HCT116 (cell line): ENCODE data around the gene MGAT4A. TPM values are rescaled to one million over a fixed set of nuclear protein-coding genes. Genes with fewer than 3 reads are reported as not detected.

Experiments
- ATAC-seq: fragments of 200-7000 bp; cut with Tn5 transposase; 2 replicates; pipeline ENCODE4 v1.9.1; 2020; ENCODE audit warnings: mild to moderate bottlenecking, moderate library complexity
- BruUV-seq: library from RNA; stranded (reverse); fragments of 400-500 nt; replicated peaks from 2 replicates; lab custom pipeline; 2021; lab: Mats Ljungman, UMichigan
- CTCF ChIA-PET: fragments of 300-600 bp; sonication (Branson Sonifier 250); formaldehyde crosslinking; loops from one replicate; lab custom pipeline; 2021; ENCODE audit warnings: antibody characterized with exemption; lab: Charles Lee
- POLR2A ChIA-PET: fragments of 300-600, 350-600 bp; sonication (Branson Sonifier 250); formaldehyde crosslinking; loops from one replicate; lab custom pipeline; 2021; ENCODE audit warnings: antibody characterized with exemption; lab: Charles Lee
- RAD21 ChIA-PET, 2 experiments: fragments of 300-600 bp; sonication (Branson Sonifier 250); formaldehyde crosslinking; loops; one replicate each; lab custom pipeline; 2023; ENCODE audit warnings: low total read pairs in 2 of 2; ENCODE audit not compliant: uncharacterized antibody in 2 of 2, unreplicated experiment in 2 of 2, low non-redundant PET in 1 of 2; lab: Charles Lee
- DNase-seq: peaks from one replicate; pipeline ENCODE4 v3.0.0-alpha.2; 2010; ENCODE audit warnings: low read depth, low spot score
- H2AFZ ChIP-seq: fragments of 200-600 bp; shearing (Covaris generic), sonication (generic); 2 replicates; pipeline ENCODE4 v1.6.1; 2017; ENCODE audit warnings: low read depth, mixed run types, mixed read lengths, antibody characterized with exemption, low read length; ENCODE audit not compliant: poor library complexity, severe bottlenecking
- H3K27ac ChIP-seq: 2 replicates; pipeline ENCODE4 v1.5.1; 2012; ENCODE audit warnings: low read depth, low read length
- H3K27me3 ChIP-seq: fragments of 200-600 bp; sonication (generic); 2 replicates; pipeline ENCODE4 v1.6.1; 2016; ENCODE audit warnings: mixed run types, low read length, mixed read lengths; ENCODE audit not compliant: insufficient read depth
- H3K36me3 ChIP-seq, 2 experiments: fragments of 200-500 bp in 1 of 2; fragments of 200-600 bp in 1 of 2; sonication (Bioruptor generic) in 1 of 2; sonication (generic) in 1 of 2; 2 replicates each; pipeline versions ENCODE4 v1.5.1 to v1.6.1; 2014 to 2016; ENCODE audit warnings: low read length in 2 of 2, inconsistent platforms in 1 of 2, mixed read lengths in 1 of 2, mixed run types in 1 of 2; ENCODE audit not compliant: insufficient read depth in 2 of 2, control insufficient read depth in 1 of 2
- H3K4me1 ChIP-seq, 2 experiments: fragments of 200-600 bp in 1 of 2; sonication (generic) in 1 of 2; 2 replicates each; pipeline versions ENCODE4 v1.5.1 to v1.6.1; 2012 to 2017; ENCODE audit warnings: low read length in 2 of 2, inconsistent platforms in 1 of 2, mild to moderate bottlenecking in 1 of 2, mixed read lengths in 1 of 2, mixed run types in 1 of 2, moderate library complexity in 1 of 2; ENCODE audit not compliant: insufficient read depth in 2 of 2, control insufficient read depth in 1 of 2
- H3K4me2 ChIP-seq: fragments of 200-600 bp; sonication (generic); 2 replicates; pipeline ENCODE4 v1.6.1; 2017; ENCODE audit warnings: mixed run types, low read length, mixed read lengths
- H3K4me3 ChIP-seq, 2 experiments: fragments of 200-600 bp in 1 of 2; sonication (generic) in 1 of 2; replicated peaks in 1 of 2; 2 replicates each; pipeline ENCODE4 v1.5.1; 2011 to 2016; ENCODE audit warnings: low read length in 2 of 2, control low read depth in 1 of 2, low read depth in 1 of 2, mild to moderate bottlenecking in 1 of 2, mixed read lengths in 1 of 2, mixed run types in 1 of 2
- H3K79me2 ChIP-seq: fragments of 200-600 bp; sonication (generic); 2 replicates; pipeline ENCODE4 v1.6.1; 2017; ENCODE audit warnings: mild to moderate bottlenecking, mixed run types, low read length, moderate library complexity, mixed read lengths; ENCODE audit not compliant: insufficient read depth
- H3K9ac ChIP-seq: fragments of 200-600 bp; sonication (generic); 2 replicates; pipeline ENCODE4 v1.6.1; 2016; ENCODE audit warnings: low read length, mixed read lengths
- H3K9me2 ChIP-seq: fragments of 200-600 bp; sonication (generic), shearing (Covaris generic); 2 replicates; pipeline ENCODE4 v1.6.1; 2017; ENCODE audit warnings: mixed run types, mild to moderate bottlenecking, moderate library complexity; ENCODE audit not compliant: insufficient read depth
- H3K9me3 ChIP-seq, 2 experiments: fragments of 200-500 bp in 1 of 2; fragments of 200-600 bp in 1 of 2; sonication (Bioruptor generic) in 1 of 2; sonication (generic) in 1 of 2; 2 replicates each; pipeline ENCODE4 v1.6.1; 2014 to 2017; ENCODE audit warnings: low read length in 2 of 2, mixed read lengths in 2 of 2, inconsistent platforms in 1 of 2, low read depth in 1 of 2, mild to moderate bottlenecking in 1 of 2, mixed run types in 1 of 2, moderate library complexity in 1 of 2; ENCODE audit not compliant: control insufficient read depth in 1 of 2, insufficient read depth in 1 of 2
- H4K20me1 ChIP-seq: fragments of 200-600 bp; sonication (generic), shearing (Covaris generic); 2 replicates; pipeline ENCODE4 v1.6.1; 2017; ENCODE audit warnings: mixed run types, mild to moderate bottlenecking, moderate library complexity; ENCODE audit not compliant: insufficient read depth
- ATF3 ChIP-seq: IDR thresholded peaks from 2 replicates; pipeline ENCODE4 v1.6.1; 2012
- CBX3 ChIP-seq: IDR thresholded peaks from 2 replicates; pipeline ENCODE4 v1.6.1; 2012; ENCODE audit warnings: low read depth
- CEBPB ChIP-seq: IDR thresholded peaks from 2 replicates; pipeline ENCODE4 v1.6.1; 2012; ENCODE audit warnings: low read depth
- CTCF ChIP-seq, 3 experiments: fragments of 200-600 bp in 1 of 3; sonication (generic) in 1 of 3; IDR thresholded peaks in 2 of 3; conservative IDR thresholded peaks in 1 of 3; 2 replicates each; pipeline ENCODE4 v1.5.1; 2012 to 2017; ENCODE audit warnings: low read depth in 2 of 3, low read length in 2 of 3, antibody characterized with exemption in 1 of 3, borderline replicate concordance in 1 of 3, control low read depth in 1 of 3, mild to moderate bottlenecking in 1 of 3, mixed read lengths in 1 of 3, mixed run types in 1 of 3, moderate library complexity in 1 of 3; ENCODE audit not compliant: insufficient read depth in 1 of 3
- ELF1 ChIP-seq: IDR thresholded peaks from 2 replicates; pipeline ENCODE4 v1.6.1; 2012; ENCODE audit warnings: low read depth, borderline replicate concordance
- EZH2 ChIP-seq: fragments of 200-600 bp; sonication (generic); IDR thresholded peaks from 2 replicates; pipeline ENCODE4 v1.6.1; 2017; ENCODE audit warnings: antibody characterized with exemption, mixed run types
- JUND ChIP-seq: IDR thresholded peaks from 2 replicates; pipeline ENCODE4 v1.6.1; 2012
- RAD21 ChIP-seq: IDR thresholded peaks from 2 replicates; pipeline ENCODE4 v1.6.1; 2012; ENCODE audit warnings: low read depth, mild to moderate bottlenecking
- SIN3A ChIP-seq: IDR thresholded peaks from 2 replicates; pipeline ENCODE4 v1.6.1; 2012; ENCODE audit warnings: low read depth
- SP1 ChIP-seq: IDR thresholded peaks from 2 replicates; pipeline ENCODE4 v1.6.1; 2012; ENCODE audit warnings: low read depth
- YY1 ChIP-seq: IDR thresholded peaks from 2 replicates; pipeline ENCODE4 v1.6.1; 2011; ENCODE audit warnings: low read length, low read depth, moderate library complexity, mild to moderate bottlenecking; ENCODE audit not compliant: insufficient replicate concordance; ENCODE audit errors: extremely low read depth
- ZNF274 ChIP-seq: fragments of 200-500 bp; sonication (Bioruptor generic); IDR thresholded peaks from 2 replicates; pipeline ENCODE4 v1.6.1; 2014; ENCODE audit warnings: mild to moderate bottlenecking, low read depth, low read length, inconsistent platforms
- intact Hi-C: fragments of 100-400 bp; cut with micrococcal nuclease; formaldehyde crosslinking; loops from 2 replicates; pipeline ENCODE4 v1.10.0; 2022
- total RNA-seq: library from RNA; stranded (reverse); gene quantifications from one replicate; pipeline ENCODE4 v1.2.1, GENCODE V29; 2021; ENCODE audit not compliant: unreplicated experiment
- TF ChIP-seq, protein P1 (sequence below): IDR thresholded peaks from 2 replicates; pipeline ENCODE4 v1.6.1; 2012

MGAT4A gene
- total RNA-seq, 1 experiment from 2014 or later: 10.2 TPM

DNA sequence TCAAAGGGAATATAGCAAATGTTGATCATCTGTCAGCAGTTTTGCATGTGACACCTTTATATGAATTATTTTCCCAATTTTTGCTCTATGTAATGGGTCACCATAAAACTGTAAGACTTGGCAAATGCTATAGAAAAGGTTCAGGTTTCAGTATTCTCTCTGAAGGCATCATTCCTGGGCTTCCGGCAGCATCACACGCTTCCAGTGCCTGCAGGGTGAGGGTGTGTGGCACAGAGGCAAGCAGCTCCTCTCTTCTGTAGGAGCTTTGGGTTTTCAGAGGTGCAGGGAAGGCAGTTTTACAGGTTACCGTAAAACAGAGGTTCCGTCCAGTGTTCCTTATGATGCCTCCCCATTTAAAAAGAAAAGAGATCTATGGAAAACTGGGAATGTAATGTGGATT, 141.4 kb downstream of the MGAT4A start:
- no peak overlapping the region for H3K27ac ChIP-seq
- intact Hi-C loops: no loop called here
- no TSS peak for BruUV-seq

DNA sequence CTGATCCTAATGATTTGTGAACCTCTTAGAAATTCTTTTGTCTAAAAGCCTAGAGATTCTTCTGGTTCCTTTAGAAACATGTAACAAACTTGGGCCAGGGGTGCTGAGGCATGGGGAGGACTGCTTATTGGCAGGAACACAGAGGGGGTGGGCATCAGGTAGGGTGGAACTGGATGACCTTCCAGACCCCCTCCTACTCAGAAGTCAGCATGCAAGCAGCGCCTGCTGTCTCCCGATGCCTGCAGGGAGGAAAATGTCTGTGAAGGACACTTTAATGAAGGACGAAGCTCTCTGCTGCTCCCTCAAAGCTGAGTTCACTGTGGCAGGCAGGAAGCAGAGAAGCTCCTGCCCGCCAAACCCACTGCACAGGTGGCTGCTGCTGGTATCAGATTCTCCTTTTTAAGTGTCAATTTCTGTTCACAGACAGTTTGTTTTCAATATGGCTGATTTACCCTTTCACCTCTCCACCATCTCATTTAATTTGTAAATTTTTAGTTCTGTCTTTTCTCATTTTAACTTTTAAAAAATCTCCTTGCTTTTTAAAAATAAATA, 142.0 kb downstream of the MGAT4A start:
- no peaks in the 10 kb centered on the region for H3K9me3 ChIP-seq
- CTCF ChIA-PET: no interaction called here
- no peaks in the 10 kb centered on the region for H3K27me3 ChIP-seq
- H3K4me1 ChIP-seq: no peaks in the 10 kb centered on the region
- no peaks in the 10 kb centered on the region for H3K36me3 ChIP-seq
- intact Hi-C loops: no loop called here
- RAD21 ChIA-PET: no interaction called here
- no peak overlapping the region for H3K4me2 ChIP-seq
- H4K20me1 ChIP-seq: no peaks in the 10 kb centered on the region
- no peak overlapping the region for H3K9ac ChIP-seq
- H3K4me3 ChIP-seq: no peak overlapping the region
- H3K9me2 ChIP-seq: no peaks in the 10 kb centered on the region
- H2AFZ ChIP-seq: no peak overlapping the region
- ATAC-seq: no peak
- H3K79me2 ChIP-seq: no peaks in the 10 kb centered on the region
- BruUV-seq: no TSS peak
- no peak overlapping the region for H3K27ac ChIP-seq
- POLR2A ChIA-PET: no interaction called here
- no peak for DNase-seq
- TF ChIP-seq CTCF (IDR thresholded peaks at IDR 0.05 in 2 of 3, conservative IDR thresholded peaks at IDR 0.05 in 1 of 3; ENCODE audit: borderline replicate concordance in 1 of 3, insufficient read depth in 1 of 3, low read depth in 2 of 3, low read length in 2 of 3): no peak
- TF ChIP-seq ZNF274: no peak
- TF ChIP-seq ATF3: no peak
- no peak for TF ChIP-seq YY1
- TF ChIP-seq ELF1: no peak
- TF ChIP-seq EZH2: no peak
- no peak for TF ChIP-seq CBX3
- TF ChIP-seq SIN3A: no peak
- TF ChIP-seq, protein P1, sequence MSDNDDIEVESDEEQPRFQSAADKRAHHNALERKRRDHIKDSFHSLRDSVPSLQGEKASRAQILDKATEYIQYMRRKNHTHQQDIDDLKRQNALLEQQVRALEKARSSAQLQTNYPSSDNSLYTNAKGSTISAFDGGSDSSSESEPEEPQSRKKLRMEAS: no peak
- TF ChIP-seq RAD21: no peak
- TF ChIP-seq SP1: no peak
- no peak for TF ChIP-seq CEBPB

More for the DNA sequence above, 141.4 kb downstream of the MGAT4A start:
- DNase-seq: no peak
- POLR2A ChIA-PET: no interaction called here
- RAD21 ChIA-PET: no interaction called here
- H3K9me3 ChIP-seq: no peaks in the 10 kb centered on the region
- no peaks in the 10 kb centered on the region for H3K27me3 ChIP-seq
- H4K20me1 ChIP-seq: no peaks in the 10 kb centered on the region
- H3K9me2 ChIP-seq: no peaks in the 10 kb centered on the region
- TF ChIP-seq JUND: no peak
- TF ChIP-seq CTCF (IDR thresholded peaks at IDR 0.05 in 2 of 3, conservative IDR thresholded peaks at IDR 0.05 in 1 of 3; ENCODE audit: borderline replicate concordance in 1 of 3, insufficient read depth in 1 of 3, low read depth in 2 of 3, low read length in 2 of 3): no peak
- H3K4me3 ChIP-seq: no peak overlapping the region
- H3K4me2 ChIP-seq: no peak overlapping the region
- no peaks in the 10 kb centered on the region for H3K79me2 ChIP-seq
- no peak overlapping the region for H3K9ac ChIP-seq
- ATAC-seq: no peak
- H3K36me3 ChIP-seq: no peaks in the 10 kb centered on the region
- no peaks in the 10 kb centered on the region for H3K4me1 ChIP-seq
- no peak overlapping the region for H2AFZ ChIP-seq
- CTCF ChIA-PET: no interaction called here
